B cell (primary cell): Measurements from ENCODE around the gene ST7L. TPM values are rescaled to one million over a fixed set of nuclear protein-coding genes. Genes with fewer than 3 reads are reported as not detected.
"Not testable (repeated sequence)": the region's sequence is repeated elsewhere in the genome, so short reads cannot be mapped to it uniquely, and the experiment has no call there.

Experiments used
- ATAC-seq: fragments of 200-7000 bp; cut with Tn5 transposase; one replicate; pipeline ENCODE4 v1.10.0; 2021; ENCODE audit warnings: low read depth, mild to moderate bottlenecking, moderate number of reproducible peaks, moderate library complexity
- CTCF ChIA-PET: fragments of 350-600 bp; sonication (Branson Sonifier 250); formaldehyde crosslinking; loops from one replicate; lab custom pipeline; 2021; ENCODE audit warnings: antibody characterized with exemption, inconsistent platforms; lab: Charles Lee
- POLR2A ChIA-PET: fragments of 350-600 bp; sonication (Branson Sonifier 250); formaldehyde crosslinking; loops from one replicate; lab custom pipeline; 2021; ENCODE audit warnings: antibody characterized with exemption; lab: Charles Lee
- DNase-seq: peaks from one replicate; pipeline ENCODE4 v3.0.0; 2013
- H2AFZ ChIP-seq: 2 replicates; pipeline ENCODE4 v1.6.1; 2012; ENCODE audit warnings: mild to moderate bottlenecking, low read depth, low read length; ENCODE audit not compliant: insufficient read depth, poor library complexity, severe bottlenecking
- H3K27ac ChIP-seq, 2 donors: 1 replicate in 1 of 2; 2 replicates in 1 of 2; pipeline ENCODE4 v1.5.1; 2012 to 2013; ENCODE audit warnings: low read length in 2 of 2, mild to moderate bottlenecking in 2 of 2, moderate library complexity in 1 of 2
- H3K27me3 ChIP-seq, 4 experiments: fragments of 200-600 bp in 1 of 4; sonication (generic) in 1 of 4; replicated peaks in 1 of 4; 1 replicate in 2 of 4; 2 replicates in 2 of 4; pipeline versions ENCODE4 v1.6.1 to v1.7.0; 2013 to 2016; ENCODE audit warnings: low read length in 3 of 4, mild to moderate bottlenecking in 2 of 4, mixed read lengths in 1 of 4, moderate library complexity in 1 of 4; ENCODE audit not compliant: insufficient read depth in 4 of 4, control insufficient read depth in 3 of 4; ENCODE audit errors: control extremely low read depth in 1 of 4
- H3K36me3 ChIP-seq, 2 experiments: replicated peaks in 1 of 2; 1 replicate in 1 of 2; 2 replicates in 1 of 2; pipeline versions ENCODE4 v1.6.1 to v1.7.1; 2013; ENCODE audit warnings: low read length in 1 of 2; ENCODE audit not compliant: insufficient read depth in 2 of 2, control insufficient read depth in 1 of 2; ENCODE audit errors: control extremely low read depth in 1 of 2, extremely low read depth in 1 of 2
- H3K4me1 ChIP-seq, 2 donors: fragments of 200-600 bp in 1 of 2; sonication (generic) in 1 of 2; 1 replicate in 1 of 2; 2 replicates in 1 of 2; pipeline versions ENCODE4 v1.5.1 to v1.6.1; 2013 to 2017; ENCODE audit warnings: low read length in 2 of 2; ENCODE audit not compliant: control insufficient read depth in 2 of 2, insufficient read depth in 2 of 2
- H3K4me2 ChIP-seq: replicated peaks from 2 replicates; pipeline ENCODE3; 2012; ENCODE audit warnings: mild to moderate bottlenecking, low read depth, low read length; ENCODE audit not compliant: poor library complexity, severe bottlenecking
- H3K4me3 ChIP-seq, 5 experiments: fragments of 200-600 bp in 1 of 5; sonication (generic) in 1 of 5; 1 replicate in 3 of 5; 2 replicates in 2 of 5; pipeline versions ENCODE4 v1.5.1 to v1.7.0; 2011 to 2016; ENCODE audit warnings: low read length in 4 of 5, mild to moderate bottlenecking in 4 of 5, low read depth in 2 of 5, control low read depth in 1 of 5, moderate library complexity in 1 of 5; ENCODE audit not compliant: insufficient read depth in 1 of 5; ENCODE audit errors: control extremely low read depth in 1 of 5, extremely low read depth in 1 of 5
- H3K79me2 ChIP-seq: fragments of 200-600 bp; sonication (generic); one replicate; pipeline ENCODE4 v1.6.0; 2016; ENCODE audit warnings: low read length; ENCODE audit not compliant: control insufficient read depth, insufficient read depth
- H3K9ac ChIP-seq: fragments of 200-600 bp; sonication (generic); 2 replicates; pipeline ENCODE4 v1.6.1; 2017; ENCODE audit warnings: mild to moderate bottlenecking, low read length, moderate library complexity
- H3K9me3 ChIP-seq, 3 donors: one replicate each; pipeline versions ENCODE4 v1.6.1 to v1.7.1; 2013; ENCODE audit warnings: low read length in 2 of 3; ENCODE audit not compliant: control insufficient read depth in 2 of 3, insufficient read depth in 1 of 3; ENCODE audit errors: control extremely low read depth in 1 of 3
- H4K20me1 ChIP-seq: 2 replicates; pipeline ENCODE4 v1.6.0; 2012; ENCODE audit warnings: mild to moderate bottlenecking, low read length; ENCODE audit not compliant: insufficient read depth, control insufficient read depth, poor library complexity, severe bottlenecking
- H3K27ac Mint-ChIP-seq: one replicate; pipeline ENCODE4 v1.8.0; 2021; ENCODE audit warnings: mixed read lengths
- H3K27me3 Mint-ChIP-seq: one replicate; pipeline ENCODE4 v1.8.0; 2021; ENCODE audit warnings: mixed read lengths
- H3K4me1 Mint-ChIP-seq: one replicate; pipeline ENCODE4 v1.8.0; 2021; ENCODE audit warnings: mixed read lengths
- H3K4me3 Mint-ChIP-seq: one replicate; pipeline ENCODE4 v1.8.0; 2021; ENCODE audit warnings: mixed read lengths
- H3K9me3 Mint-ChIP-seq: one replicate; pipeline ENCODE4 v1.8.0; 2022; ENCODE audit warnings: mixed read lengths; ENCODE audit not compliant: insufficient read depth
- EZH2 ChIP-seq: IDR thresholded peaks from 2 replicates; pipeline ENCODE4 v1.6.1; 2012; ENCODE audit warnings: borderline replicate concordance, low read depth, mild to moderate bottlenecking, moderate library complexity, low read length; ENCODE audit not compliant: insufficient read depth, poor library complexity, severe bottlenecking
- WGBS: methylation state at CpG from one replicate; pipeline ENCODE4 v1.1.5; 2013; ENCODE audit warnings: missing lambda C conversion rate; ENCODE audit not compliant: insufficient coverage; 5-methylcytosine and 5-hydroxymethylcytosine counted together
- intact Hi-C: fragments of 100-400 bp; cut with micrococcal nuclease; formaldehyde crosslinking; loops from one replicate; pipeline ENCODE4 v1.10.0; 2022
- polyA plus RNA-seq: library from polyadenylated mRNA; depleted of rRNA; stranded (reverse); fragments of >200 nt; gene quantifications from 2 replicates; pipeline ENCODE4 v1.2.3, GENCODE V29; 2012
- total RNA-seq, 2 donors: library from RNA; stranded (reverse); fragments of 120-200 nt in 1 of 2; gene quantifications; 1 replicate in 1 of 2; 2 replicates in 1 of 2; pipeline versions ENCODE4 v1.2.3 to v1.2.4, GENCODE V29; 2013 to 2022
- TF ChIP-seq, protein P1 (sequence below): fragments of 200-600 bp; IDR thresholded peaks from one replicate; pipeline ENCODE4 v1.8.0; 2022; ENCODE audit warnings: antibody characterized with exemption, mild to moderate bottlenecking

Gene ST7L
- total and polyA plus RNA-seq, 2 donors (not counting 1 experiment from before 2014, with no cell fraction given), result 13.1 to 16.4 TPM

DNA sequence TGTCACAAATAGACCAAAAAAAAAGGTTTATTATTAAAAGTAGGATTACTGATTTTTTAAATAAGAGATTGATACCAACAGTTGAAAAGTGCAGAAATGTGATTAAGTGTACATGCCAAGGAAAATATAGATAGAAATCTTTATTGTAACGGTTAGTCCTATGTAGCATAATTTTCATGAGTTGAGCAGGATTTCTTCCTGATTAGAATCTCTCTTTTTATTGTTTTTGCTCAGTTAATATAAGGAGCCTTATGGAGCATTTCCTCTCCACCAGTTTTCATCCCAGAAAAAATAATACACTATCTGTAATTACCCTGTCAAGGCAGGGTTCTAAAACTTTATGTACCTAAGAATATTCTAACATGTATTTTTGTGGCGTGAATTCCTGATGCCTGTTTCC lies 24.1 kb upstream of the ST7L start:
- no peak overlapping the region for H3K27ac Mint-ChIP-seq

DNA sequence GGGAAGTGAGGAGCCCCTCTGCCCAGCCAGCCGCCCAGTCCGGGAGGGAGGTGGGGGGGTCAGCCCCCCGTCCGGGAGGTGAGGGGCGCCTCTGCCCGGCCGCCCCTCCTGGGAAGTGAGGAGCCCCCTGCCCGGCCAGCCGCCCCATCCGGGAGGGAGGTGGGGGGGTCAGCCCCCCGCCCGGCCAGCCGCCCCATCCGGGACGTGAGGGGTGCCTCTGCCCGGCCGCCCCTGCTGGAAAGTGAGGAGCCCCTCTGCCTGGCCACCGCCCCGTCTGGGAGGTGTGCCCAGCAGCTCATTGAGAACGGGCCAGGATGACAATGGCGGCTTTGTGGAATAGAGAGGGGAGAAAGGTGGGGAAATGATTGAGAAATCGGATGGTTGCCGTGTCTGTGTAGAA lies 21.5 kb upstream of the ST7L start:
- Histone ChIP-seq H4K20me1 (peaks cover 46% of the 10 kb centered on the region), H3K36me3 (peaks cover 3 to 28% of the 10 kb centered on the region in 2 experiments), H3K79me2 (peaks cover 86% of the 10 kb centered on the region), H3K4me1 (peaks cover 11 to 13% of the 10 kb centered on the region in 2 donors)
- H3K4me3 ChIP-seq, H2AFZ ChIP-seq, DNase-seq, H3K27me3 ChIP-seq, H3K9ac ChIP-seq, H3K4me2 ChIP-seq, H3K9me3 Mint-ChIP-seq, H3K27ac Mint-ChIP-seq, H3K9me3 ChIP-seq, POLR2A ChIA-PET, intact Hi-C loops, ATAC-seq, CTCF ChIA-PET, H3K27ac ChIP-seq, H3K4me3 Mint-ChIP-seq, H3K27me3 Mint-ChIP-seq: not testable (repeated sequence)
- WGBS, result 92% methylated on average over 15 of the region's 23 CpGs
- peaks cover 40% of the 10 kb centered on the region for H3K4me1 Mint-ChIP-seq

More for the DNA sequence above, 24.1 kb upstream of the ST7L start:
- TF ChIP-seq, protein P1, sequence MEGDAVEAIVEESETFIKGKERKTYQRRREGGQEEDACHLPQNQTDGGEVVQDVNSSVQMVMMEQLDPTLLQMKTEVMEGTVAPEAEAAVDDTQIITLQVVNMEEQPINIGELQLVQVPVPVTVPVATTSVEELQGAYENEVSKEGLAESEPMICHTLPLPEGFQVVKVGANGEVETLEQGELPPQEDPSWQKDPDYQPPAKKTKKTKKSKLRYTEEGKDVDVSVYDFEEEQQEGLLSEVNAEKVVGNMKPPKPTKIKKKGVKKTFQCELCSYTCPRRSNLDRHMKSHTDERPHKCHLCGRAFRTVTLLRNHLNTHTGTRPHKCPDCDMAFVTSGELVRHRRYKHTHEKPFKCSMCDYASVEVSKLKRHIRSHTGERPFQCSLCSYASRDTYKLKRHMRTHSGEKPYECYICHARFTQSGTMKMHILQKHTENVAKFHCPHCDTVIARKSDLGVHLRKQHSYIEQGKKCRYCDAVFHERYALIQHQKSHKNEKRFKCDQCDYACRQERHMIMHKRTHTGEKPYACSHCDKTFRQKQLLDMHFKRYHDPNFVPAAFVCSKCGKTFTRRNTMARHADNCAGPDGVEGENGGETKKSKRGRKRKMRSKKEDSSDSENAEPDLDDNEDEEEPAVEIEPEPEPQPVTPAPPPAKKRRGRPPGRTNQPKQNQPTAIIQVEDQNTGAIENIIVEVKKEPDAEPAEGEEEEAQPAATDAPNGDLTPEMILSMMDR, result no peak
- no peak for TF ChIP-seq EZH2
- no peak overlapping the region for H3K4me3 Mint-ChIP-seq
- H3K4me2 ChIP-seq, result no peak overlapping the region
- ATAC-seq (no peak), DNase-seq (no peak)
- peaks cover 14 to 16% of the 10 kb centered on the region in 2 donors for H3K4me1 ChIP-seq
- no peak overlapping the region for H3K4me3 ChIP-seq
- peaks cover 78% of the 10 kb centered on the region for H3K79me2 ChIP-seq
- no peaks in the 10 kb centered on the region for H3K9me3 Mint-ChIP-seq
- H3K9me3 ChIP-seq, result no peaks in the 10 kb centered on the region
- ChIA-PET CTCF (no interaction called here), POLR2A (no interaction called here)
- no CpG with 5 or more reads among the region's 2 CpGs for WGBS
- H2AFZ ChIP-seq, result no peak overlapping the region
- peaks cover 2 to 27% of the 10 kb centered on the region in 2 experiments for H3K36me3 ChIP-seq
- H3K27ac ChIP-seq, result peak overlapping the region in 1 of 2 donors; percentile 21
- H4K20me1 ChIP-seq, result peaks cover 55% of the 10 kb centered on the region
- intact Hi-C loops, result no loop called here
- H3K27me3 ChIP-seq, result no peaks in the 10 kb centered on the region
- no peak overlapping the region for H3K9ac ChIP-seq
- H3K4me1 Mint-ChIP-seq, result peaks cover 36% of the 10 kb centered on the region
- H3K27me3 Mint-ChIP-seq, result no peaks in the 10 kb centered on the region
